Suprapubic skin (tissue), 3 donors: Measurements from ENCODE around the gene HECW1.

Source experiments
- EP300 ChIP-seq: sonication (generic); formaldehyde crosslinking; IDR thresholded peaks from one replicate; pipeline ENCODE4 v1.6.1; 2017; ENCODE audit warnings: antibody characterized with exemption
- TF ChIP-seq, protein P1 (sequence below), 2 donors: fragments of 200-600 bp in 1 of 2; fragments of 450-650 bp in 1 of 2; sonication (generic) in 1 of 2; IDR thresholded peaks; one replicate each; pipeline ENCODE4 v1.5.1; 2016 to 2019; ENCODE audit warnings: antibody characterized with exemption in 2 of 2, mild to moderate bottlenecking in 1 of 2, moderate library complexity in 1 of 2

- TF ChIP-seq, protein P1, sequence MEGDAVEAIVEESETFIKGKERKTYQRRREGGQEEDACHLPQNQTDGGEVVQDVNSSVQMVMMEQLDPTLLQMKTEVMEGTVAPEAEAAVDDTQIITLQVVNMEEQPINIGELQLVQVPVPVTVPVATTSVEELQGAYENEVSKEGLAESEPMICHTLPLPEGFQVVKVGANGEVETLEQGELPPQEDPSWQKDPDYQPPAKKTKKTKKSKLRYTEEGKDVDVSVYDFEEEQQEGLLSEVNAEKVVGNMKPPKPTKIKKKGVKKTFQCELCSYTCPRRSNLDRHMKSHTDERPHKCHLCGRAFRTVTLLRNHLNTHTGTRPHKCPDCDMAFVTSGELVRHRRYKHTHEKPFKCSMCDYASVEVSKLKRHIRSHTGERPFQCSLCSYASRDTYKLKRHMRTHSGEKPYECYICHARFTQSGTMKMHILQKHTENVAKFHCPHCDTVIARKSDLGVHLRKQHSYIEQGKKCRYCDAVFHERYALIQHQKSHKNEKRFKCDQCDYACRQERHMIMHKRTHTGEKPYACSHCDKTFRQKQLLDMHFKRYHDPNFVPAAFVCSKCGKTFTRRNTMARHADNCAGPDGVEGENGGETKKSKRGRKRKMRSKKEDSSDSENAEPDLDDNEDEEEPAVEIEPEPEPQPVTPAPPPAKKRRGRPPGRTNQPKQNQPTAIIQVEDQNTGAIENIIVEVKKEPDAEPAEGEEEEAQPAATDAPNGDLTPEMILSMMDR (IDR thresholded peaks at IDR 0.05), result no peak
- TF ChIP-seq EP300, result no peak
These were observed 39.9 kb upstream of the HECW1 start for GRCh38 chr7:43072530-43072929.
